OCI-M2 (cell line): Measurements from ENCODE around the gene EFNA2.

Experiments
- DNase-seq: peaks from one replicate; lab custom pipeline; 2025; ENCODE audit not compliant: unreplicated experiment; lab: John Stamatoyannopoulos, UW

The EFNA2 gene

GRCh38 chr19:1248786-1249297, 36.8 kb upstream of the EFNA2 start:
- DNase-seq = no peak

DNA sequence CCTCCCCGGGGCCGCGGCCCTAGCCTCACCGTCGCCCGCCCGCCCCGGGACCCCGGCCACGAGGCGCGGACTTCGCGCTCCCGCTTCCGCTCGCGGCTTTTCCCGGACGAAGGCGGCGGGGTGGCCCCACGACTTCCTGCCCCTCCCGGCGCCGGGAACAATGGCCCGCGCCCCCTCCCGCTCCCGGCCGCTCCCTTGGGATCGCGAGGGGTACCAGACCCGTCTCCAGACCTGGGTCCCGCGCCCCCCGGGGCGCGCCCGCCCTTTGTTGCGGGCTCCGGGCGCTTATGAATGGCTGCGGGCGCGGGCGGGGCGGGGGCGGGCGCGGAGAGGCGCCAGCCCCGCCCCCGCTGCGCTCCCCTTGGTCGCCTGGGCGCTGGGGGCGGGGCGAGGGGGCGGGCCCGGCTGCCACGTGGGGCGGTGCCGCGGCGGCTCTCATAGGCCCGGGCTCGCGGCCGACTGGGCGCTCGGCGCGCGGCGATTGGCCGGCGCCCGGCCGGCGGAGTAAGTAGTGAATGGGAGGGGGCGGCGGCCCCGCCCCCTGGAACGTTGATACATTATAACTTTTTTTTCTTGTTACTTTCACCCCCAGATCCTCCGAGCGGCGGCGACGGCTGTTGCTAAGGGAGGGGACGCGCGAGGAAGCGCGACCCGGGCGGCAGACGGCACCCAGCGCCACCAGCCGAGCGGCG, 36.2 kb upstream of the EFNA2 start:
- DNase-seq = peak; percentile 19

DNA sequence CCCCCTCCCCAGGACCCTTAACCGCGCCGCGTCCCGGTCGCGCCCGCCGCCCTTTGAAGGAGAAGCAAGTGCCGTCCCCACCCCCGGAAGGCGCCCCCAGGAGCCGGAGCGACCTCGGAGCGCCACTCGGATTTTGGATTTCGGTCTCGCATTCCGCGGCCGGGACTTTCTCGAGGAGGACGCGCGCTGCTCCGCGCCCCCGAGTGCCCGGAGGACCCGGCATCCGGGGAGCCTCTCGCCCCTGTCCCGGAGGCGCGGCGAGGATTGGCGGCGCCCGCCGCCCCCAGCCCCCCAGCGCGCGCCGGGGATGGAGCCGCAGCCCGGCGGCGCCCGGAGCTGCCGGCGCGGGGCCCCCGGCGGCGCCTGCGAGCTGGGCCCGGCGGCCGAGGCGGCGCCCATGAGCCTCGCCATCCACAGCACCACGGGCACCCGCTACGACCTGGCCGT, 35.7 kb upstream of the EFNA2 start:
- DNase-seq = no peak

- no peak for DNase-seq
Observed at GRCh38 chr19:1250437-1251260, 35.0 kb upstream of the EFNA2 start.

- no peak for DNase-seq
Observed at GRCh38 chr19:1251330-1252220, 34.1 kb upstream of the EFNA2 start.

DNA sequence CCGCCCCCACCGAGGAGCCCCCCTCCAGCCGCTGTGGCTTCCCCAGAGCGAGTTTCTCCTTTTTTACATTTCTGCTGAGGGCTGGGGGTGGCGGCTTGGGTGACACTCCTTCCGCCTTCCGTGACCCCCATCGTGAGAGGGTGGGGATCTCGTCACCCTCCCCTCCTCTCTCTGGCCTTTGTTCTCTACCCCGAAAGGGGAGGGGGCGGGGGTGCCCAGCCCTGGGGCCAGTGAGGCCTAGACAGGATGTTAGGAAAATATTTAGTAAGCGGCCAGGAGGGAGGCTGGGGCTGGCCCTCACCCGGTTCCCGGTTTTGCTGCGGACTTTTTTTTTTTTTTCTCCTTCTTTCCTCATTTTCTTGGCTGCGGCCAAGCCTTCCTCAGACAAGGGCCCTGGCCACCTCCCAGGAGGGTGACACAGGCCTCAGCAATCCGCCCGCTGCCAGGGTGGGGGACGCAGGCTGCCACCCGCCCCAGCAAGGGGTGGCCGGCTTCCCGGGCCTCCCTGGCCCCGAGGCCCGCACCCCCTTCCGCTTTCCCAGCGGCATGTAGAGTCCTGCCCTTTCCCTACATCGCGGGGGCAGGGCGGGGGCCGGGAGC, 33.4 kb upstream of the EFNA2 start:
- DNase-seq = peak; percentile 35

- peak; percentile 23 for DNase-seq
Observed at GRCh38 chr19:1252821-1253513, 32.7 kb upstream of the EFNA2 start.

DNA sequence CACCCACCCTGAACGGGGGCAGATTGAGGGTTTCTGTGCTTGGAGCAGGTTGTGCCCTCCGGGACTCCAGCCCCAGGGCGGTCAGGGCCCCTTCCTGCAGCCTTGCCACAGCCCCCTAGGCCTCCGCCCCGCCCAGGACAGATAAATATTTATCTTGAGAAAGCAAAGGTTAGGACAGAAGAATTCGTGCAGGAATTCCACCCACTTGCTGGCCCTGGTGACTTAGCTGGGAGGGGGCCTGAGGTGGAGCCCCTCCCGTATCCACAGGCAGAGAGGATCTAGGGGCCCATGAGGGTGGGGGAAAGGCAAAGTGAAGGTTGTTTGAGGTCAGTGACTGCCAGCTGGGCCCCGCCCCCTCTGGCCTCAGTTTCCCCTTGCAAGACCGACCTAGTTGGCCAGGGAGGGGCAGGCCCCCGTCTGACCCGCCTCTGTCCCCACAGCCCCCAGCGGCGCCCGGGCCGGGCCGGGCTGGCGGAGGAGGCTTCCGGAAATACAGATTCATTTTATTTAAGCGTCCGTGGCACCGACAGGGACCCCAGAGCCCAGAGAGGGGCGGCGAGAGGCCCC, 32.1 kb upstream of the EFNA2 start:
- no peak for DNase-seq

- no peak for DNase-seq
Observed at GRCh38 chr19:1254081-1254527, 31.6 kb upstream of the EFNA2 start.

DNA sequence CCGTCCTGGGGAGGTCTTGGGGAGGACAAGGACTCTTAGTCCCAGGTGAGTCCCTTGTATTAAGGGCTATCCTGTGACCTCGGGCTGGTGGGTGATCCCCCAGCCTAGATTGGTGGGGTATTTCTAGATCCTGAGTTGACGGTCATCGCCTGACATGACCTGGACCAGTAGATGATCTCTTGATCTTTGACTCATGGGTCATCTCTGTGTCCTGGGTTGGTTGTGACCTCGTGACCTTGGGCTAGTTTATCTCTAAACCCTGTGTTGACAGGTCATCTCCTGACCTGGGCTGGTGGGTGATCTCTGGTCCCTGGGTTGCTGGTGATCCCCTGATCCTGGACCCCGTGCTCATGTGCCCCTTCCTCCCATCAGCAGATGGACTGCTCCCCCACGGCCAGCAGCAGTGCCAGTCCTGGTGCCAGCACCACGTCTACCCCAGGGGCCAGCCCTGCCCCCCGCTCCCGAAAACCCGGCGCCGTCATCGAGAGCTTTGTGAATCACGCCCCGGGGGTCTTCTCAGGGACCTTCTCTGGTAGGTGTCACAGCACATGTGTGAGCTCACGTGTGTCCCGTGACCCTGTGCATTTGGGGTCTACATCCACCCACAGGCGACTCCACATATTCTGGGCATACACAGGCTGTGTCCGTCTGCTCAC, 31.0 kb upstream of the EFNA2 start:
- no peak for DNase-seq

GRCh38 chr19:1255186-1256161, 30.2 kb upstream of the EFNA2 start:
- DNase-seq = no peak

DNA sequence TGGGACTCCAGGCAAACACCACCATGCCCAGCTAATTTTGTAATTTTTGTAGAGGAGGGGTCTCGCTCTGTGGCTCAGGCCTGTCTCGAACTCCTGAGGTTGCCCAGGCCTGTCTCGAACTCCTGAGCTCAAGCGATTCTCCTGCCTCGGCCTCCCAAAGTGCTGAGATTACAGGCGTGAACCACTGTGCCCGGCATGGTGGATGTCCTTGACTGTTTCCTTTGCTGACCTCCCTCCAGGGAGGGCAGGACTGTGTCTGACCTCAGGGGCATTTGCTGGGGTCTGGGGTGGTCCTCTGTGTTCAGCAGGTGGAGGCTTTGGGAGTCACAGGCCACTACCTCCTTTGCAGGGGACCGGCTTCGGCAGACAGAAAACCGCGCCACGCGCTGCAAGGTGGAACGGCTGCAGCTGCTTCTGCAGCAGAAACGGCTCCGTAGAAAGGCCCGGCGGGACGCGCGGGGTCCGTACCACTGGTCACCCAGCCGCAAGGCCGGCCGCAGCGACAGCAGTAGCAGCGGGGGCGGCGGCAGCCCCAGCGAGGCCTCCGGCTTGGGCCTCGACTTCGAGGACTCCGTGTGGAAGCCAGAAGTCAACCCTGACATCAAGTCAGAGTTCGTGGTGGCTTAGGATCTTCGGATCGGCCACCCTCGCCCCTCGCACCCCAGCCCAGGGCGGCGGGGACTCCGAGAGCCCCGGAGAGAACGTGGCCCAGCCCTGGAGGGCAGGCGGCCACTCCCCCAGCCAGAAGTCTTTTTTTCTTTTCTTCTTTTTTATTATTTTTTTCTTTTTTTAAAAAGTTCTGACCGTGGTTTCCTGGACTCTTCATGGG, 28.8 kb upstream of the EFNA2 start:
- DNase-seq = no peak

DNA sequence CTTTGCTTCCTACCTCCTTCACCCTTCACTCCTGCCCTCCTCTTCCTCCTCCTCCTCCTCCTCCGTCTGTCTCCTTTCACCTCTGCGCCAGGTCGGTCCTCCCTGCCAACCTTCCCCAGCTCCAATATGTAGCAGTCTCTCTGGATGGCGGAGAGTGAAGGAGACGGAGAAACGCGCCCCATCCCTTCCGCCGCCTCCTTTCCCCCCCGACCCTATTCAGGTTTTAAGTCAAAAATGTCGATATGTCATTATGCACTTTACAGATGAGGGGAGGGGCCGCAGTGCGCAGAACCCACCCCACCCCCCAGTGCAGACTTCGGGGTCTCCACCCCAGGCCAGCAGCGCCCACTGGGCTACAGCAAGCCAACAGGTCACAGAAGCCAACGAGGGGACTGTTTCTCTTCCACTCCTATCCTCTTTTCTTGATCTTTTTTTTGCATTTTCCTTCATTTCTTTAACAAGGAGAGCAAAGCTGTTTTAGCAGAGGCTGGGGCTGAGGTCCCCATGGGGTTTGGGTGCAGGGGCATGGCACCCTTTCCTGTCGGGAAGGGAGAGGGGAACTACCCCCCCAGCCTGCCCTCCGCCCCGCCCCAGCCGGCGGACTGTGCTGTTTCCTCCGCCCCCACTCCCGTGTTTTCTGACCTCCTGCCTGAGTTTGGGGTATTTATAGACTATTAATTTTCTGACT, 28.1 kb upstream of the EFNA2 start:
- DNase-seq = no peak

DNA sequence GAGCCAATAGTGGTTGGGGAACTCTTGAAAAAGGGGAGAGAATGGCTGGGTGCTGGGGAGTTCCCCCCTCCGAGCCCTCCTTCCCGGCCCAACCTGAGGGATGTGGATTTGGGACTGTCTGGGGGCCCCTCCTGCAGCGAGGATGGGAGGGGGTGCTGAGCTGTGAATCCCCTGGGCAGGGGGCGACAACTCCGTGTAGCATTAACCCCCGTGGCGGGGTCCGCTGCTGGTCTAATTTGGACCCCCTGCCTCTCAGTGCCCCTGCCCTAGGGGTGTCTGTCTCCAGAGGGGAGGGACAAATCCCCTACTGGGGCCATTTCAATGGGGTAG, 27.5 kb upstream of the EFNA2 start:
- DNase-seq = no peak

DNA sequence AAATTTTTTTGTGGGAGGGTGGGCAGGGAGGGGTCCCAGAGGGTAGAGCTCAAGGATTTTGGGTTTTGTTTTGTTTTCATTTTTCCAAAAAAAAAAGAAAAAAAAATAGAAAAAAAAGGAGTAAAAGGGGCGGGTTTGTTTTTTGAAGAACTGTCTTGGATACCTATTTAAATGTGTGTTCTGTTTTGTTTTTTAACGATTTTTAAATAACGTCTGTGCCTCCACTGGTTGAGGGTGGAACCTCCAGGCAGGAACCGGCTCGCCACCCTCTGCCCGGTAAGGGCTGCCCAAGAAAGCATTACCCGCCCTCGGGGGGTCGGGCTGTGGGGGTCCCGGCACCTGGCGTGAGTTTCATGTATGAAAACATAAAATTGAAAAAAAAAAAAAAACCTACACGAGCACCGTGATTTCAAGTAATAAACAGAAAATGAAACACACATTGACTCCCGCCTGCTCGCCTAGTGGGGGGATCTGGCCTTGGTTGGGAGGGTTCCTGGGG, 26.9 kb upstream of the EFNA2 start:
- no peak for DNase-seq

GRCh38 chr19:1259206-1259875, 26.3 kb upstream of the EFNA2 start:
- no peak for DNase-seq
